Thymus (tissue), 11 donors: Measurements from ENCODE around the gene DDC. TPM values are rescaled to one million over a fixed set of nuclear protein-coding genes. Genes with fewer than 3 reads are reported as not detected.

ENCODE experiments used
- DNase-seq, 9 donors: peaks; one replicate each; pipeline ENCODE4 v3.0.0-alpha.2; 2013; ENCODE audit warnings: low spot score in 9 of 9, low read depth in 6 of 9, missing footprints in 1 of 9
- H3K27ac ChIP-seq, 2 donors: one replicate each; pipeline ENCODE4 v1.5.1; 2013; ENCODE audit warnings: control low read depth in 1 of 2, low read depth in 1 of 2, low read length in 1 of 2, mild to moderate bottlenecking in 1 of 2, moderate library complexity in 1 of 2
- H3K27me3 ChIP-seq, 2 donors: one replicate each; pipeline ENCODE4 v1.5.1; 2013; ENCODE audit warnings: low read length in 1 of 2; ENCODE audit not compliant: control insufficient read depth in 2 of 2, insufficient read depth in 1 of 2
- H3K36me3 ChIP-seq, 2 donors: one replicate each; pipeline ENCODE4 v1.5.1; 2013; ENCODE audit warnings: low read length in 1 of 2, mild to moderate bottlenecking in 1 of 2, moderate library complexity in 1 of 2; ENCODE audit not compliant: control insufficient read depth in 2 of 2, insufficient read depth in 2 of 2
- H3K4me1 ChIP-seq, 2 donors: one replicate each; pipeline ENCODE4 v1.5.1; 2013; ENCODE audit warnings: low read length in 2 of 2; ENCODE audit not compliant: control insufficient read depth in 2 of 2, insufficient read depth in 2 of 2
- H3K4me3 ChIP-seq, 2 donors: one replicate each; pipeline ENCODE4 v1.5.1; 2013; ENCODE audit warnings: low read length in 2 of 2, control low read depth in 1 of 2, mild to moderate bottlenecking in 1 of 2
- H3K9me3 ChIP-seq, 2 donors: one replicate each; pipeline ENCODE4 v1.5.1; 2013; ENCODE audit warnings: low read length in 1 of 2, mild to moderate bottlenecking in 1 of 2; ENCODE audit not compliant: control insufficient read depth in 2 of 2, insufficient read depth in 1 of 2
- WGBS: extraction: QIAGEN DNeasy Blood & Tissue Kit; methylation state at CpG from one replicate; pipeline ENCODE4 v1.1.7; 2013; 5-methylcytosine and 5-hydroxymethylcytosine counted together
- polyA plus RNA-seq: library from polyadenylated mRNA; stranded (reverse); fragments of 200-250 nt; gene quantifications from one replicate; pipeline ENCODE4 v1.2.3, GENCODE V29; 2013
- total RNA-seq: library from RNA; stranded (reverse); fragments of 120-200 nt; gene quantifications from one replicate; pipeline ENCODE4 v1.2.4, GENCODE V29; 2013
- donor health status: healthy.

DDC gene
- total and polyA plus RNA-seq, 2 donors = 0.23 to 0.33 TPM

- no peak for DNase-seq
- 83% methylated on average over 9 of the region's 9 CpGs for WGBS
- H3K4me1 ChIP-seq = no peaks in the 10 kb centered on the region
- H3K27me3 ChIP-seq = peaks cover 0 to 8% of the 10 kb centered on the region in 2 donors
- no peak overlapping the region for H3K27ac ChIP-seq
- H3K9me3 ChIP-seq = no peaks in the 10 kb centered on the region
- no peak overlapping the region for H3K4me3 ChIP-seq
- no peaks in the 10 kb centered on the region for H3K36me3 ChIP-seq
Measured at GRCh38 chr7:50560865-50561351, 4.3 kb downstream of the DDC start.

GRCh38 chr7:50559881-50560280 is 5.3 kb downstream of the DDC start:
- Histone ChIP-seq H3K36me3 (no peaks in the 10 kb centered on the region), H3K9me3 (no peaks in the 10 kb centered on the region), H3K27ac (no peak overlapping the region), H3K4me3 (no peak overlapping the region), H3K27me3 (peaks cover 0 to 9% of the 10 kb centered on the region in 2 donors), H3K4me1 (no peaks in the 10 kb centered on the region)
- no peak for DNase-seq
- 76% methylated on average over 7 of the region's 7 CpGs for WGBS

- Histone ChIP-seq H3K27me3 (peaks cover 0 to 10% of the 10 kb centered on the region in 2 donors), H3K36me3 (no peaks in the 10 kb centered on the region), H3K4me3 (no peak overlapping the region), H3K27ac (no peak overlapping the region), H3K4me1 (no peaks in the 10 kb centered on the region), H3K9me3 (no peaks in the 10 kb centered on the region)
- DNase-seq = no peak
- 71% methylated on average over 5 of the region's 5 CpGs for WGBS
Measured at GRCh38 chr7:50558294-50559053, 6.7 kb downstream of the DDC start.

GRCh38 chr7:50557099-50557498 is 8.1 kb downstream of the DDC start:
- H3K9me3 ChIP-seq = no peaks in the 10 kb centered on the region
- no peak overlapping the region for H3K4me3 ChIP-seq
- H3K27ac ChIP-seq = no peak overlapping the region
- peaks cover 0 to 10% of the 10 kb centered on the region in 2 donors for H3K27me3 ChIP-seq
- DNase-seq = no peak
- no peaks in the 10 kb centered on the region for H3K4me1 ChIP-seq
- WGBS = 74% methylated on average over 2 of the region's 2 CpGs
- H3K36me3 ChIP-seq = no peaks in the 10 kb centered on the region

GRCh38 chr7:50556247-50556991 is 8.8 kb downstream of the DDC start:
- WGBS = 88% methylated on average over 8 of the region's 8 CpGs
- H3K36me3 ChIP-seq = no peaks in the 10 kb centered on the region
- no peak overlapping the region for H3K4me3 ChIP-seq
- H3K4me1 ChIP-seq = no peaks in the 10 kb centered on the region
- H3K9me3 ChIP-seq = no peaks in the 10 kb centered on the region
- H3K27me3 ChIP-seq = peaks cover 0 to 10% of the 10 kb centered on the region in 2 donors
- no peak overlapping the region for H3K27ac ChIP-seq
- DNase-seq = no peak

- no peak for DNase-seq
- WGBS = 95% methylated on average over 9 of the region's 9 CpGs
- H3K36me3 ChIP-seq = no peaks in the 10 kb centered on the region
Measured at GRCh38 chr7:50555594-50556140, 9.5 kb downstream of the DDC start.

GRCh38 chr7:50554431-50555322 is 10.5 kb downstream of the DDC start:
- Histone ChIP-seq H3K27me3 (peaks cover 0 to 8% of the 10 kb centered on the region in 2 donors), H3K4me3 (no peak overlapping the region), H3K9me3 (no peaks in the 10 kb centered on the region), H3K4me1 (no peaks in the 10 kb centered on the region), H3K36me3 (no peaks in the 10 kb centered on the region), H3K27ac (no peak overlapping the region)
- 87% methylated on average over 14 of the region's 14 CpGs for whole genome bisulfite sequencing
- no peak for DNase-seq

More at GRCh38 chr7:50555594-50556140, 9.5 kb downstream of the DDC start:
- H3K4me3 ChIP-seq = no peak overlapping the region
- no peaks in the 10 kb centered on the region for H3K9me3 ChIP-seq
- H3K27ac ChIP-seq = no peak overlapping the region
- H3K27me3 ChIP-seq = peaks cover 0 to 8% of the 10 kb centered on the region in 2 donors
- H3K4me1 ChIP-seq = no peaks in the 10 kb centered on the region

GRCh38 chr7:50553973-50554372 is 11.2 kb downstream of the DDC start:
- WGBS = 61% methylated on average over 3 of the region's 3 CpGs
- Histone ChIP-seq H3K27me3 (peaks cover 0 to 5% of the 10 kb centered on the region in 2 donors), H3K27ac (no peak overlapping the region), H3K4me1 (no peaks in the 10 kb centered on the region), H3K36me3 (no peaks in the 10 kb centered on the region), H3K4me3 (no peak overlapping the region), H3K9me3 (no peaks in the 10 kb centered on the region)
- DNase-seq = no peak
